Stimulated activated CD4-positive, alpha-beta T cell treated with anti-CD3 and anti-CD28 coated beads, Interleukin-1b, Interleukin-23, amount 100 ng/mL, for 4 hours (primary cell): ENCODE results near the gene SRGAP3.
A peak's percentile ranks its signal among the peaks of the same experiment; 100 is the strongest.

Source experiments
- DNase-seq, 2 donors: peaks; one replicate each; pipeline ENCODE4 v3.0.0-alpha.2; 2020; ENCODE audit warnings: low read depth in 2 of 2

The SRGAP3 gene

GRCh38 chr3:9173445-9173844, 76.0 kb downstream of the SRGAP3 start:
- no peak for DNase-seq

GRCh38 chr3:9172851-9173321, 76.6 kb downstream of the SRGAP3 start:
- no peak for DNase-seq

GRCh38 chr3:9170851-9171160, 78.6 kb downstream of the SRGAP3 start:
- DNase-seq = no peak

- no peak for DNase-seq
These were observed 79.2 kb downstream of the SRGAP3 start for GRCh38 chr3:9169956-9170850.

- DNase-seq = no peak
These were observed 80.1 kb downstream of the SRGAP3 start for GRCh38 chr3:9169326-9169725.

- peak; percentile 8 to 37 for DNase-seq
These were observed 81.2 kb downstream of the SRGAP3 start for GRCh38 chr3:9168241-9168741.

GRCh38 chr3:9167222-9167621, 82.2 kb downstream of the SRGAP3 start:
- no peak for DNase-seq

- no peak for DNase-seq
These were observed 84.0 kb downstream of the SRGAP3 start for GRCh38 chr3:9165421-9165820.

- DNase-seq = no peak
These were observed 86.2 kb downstream of the SRGAP3 start for GRCh38 chr3:9163289-9163688.

GRCh38 chr3:9161811-9162210, 87.6 kb downstream of the SRGAP3 start:
- DNase-seq = no peak

- DNase-seq = no peak
These were observed 88.1 kb downstream of the SRGAP3 start for GRCh38 chr3:9161298-9161697.

- DNase-seq = no peak
These were observed 90.4 kb downstream of the SRGAP3 start for GRCh38 chr3:9158865-9159630.

GRCh38 chr3:9157651-9158362, 91.6 kb downstream of the SRGAP3 start:
- no peak for DNase-seq

- no peak for DNase-seq
These were observed 92.8 kb downstream of the SRGAP3 start for GRCh38 chr3:9156604-9157003.

- no peak for DNase-seq
These were observed 94.4 kb downstream of the SRGAP3 start for GRCh38 chr3:9155028-9155427.

GRCh38 chr3:9153904-9154619, 95.4 kb downstream of the SRGAP3 start:
- DNase-seq = no peak

- DNase-seq = no peak
These were observed 98.2 kb downstream of the SRGAP3 start for GRCh38 chr3:9151240-9151639.

- no peak for DNase-seq
These were observed 99.9 kb downstream of the SRGAP3 start for GRCh38 chr3:9149566-9149965.

- no peak for DNase-seq
These were observed 101.6 kb downstream of the SRGAP3 start for GRCh38 chr3:9147896-9148266.

GRCh38 chr3:9147215-9147895, 102.1 kb downstream of the SRGAP3 start:
- no peak for DNase-seq
